ENCODE data around the gene TEKT5. TPM values are rescaled to one million over a fixed set of nuclear protein-coding genes. Genes with fewer than 3 reads are reported as not detected.
A peak's percentile ranks its signal among the peaks of the same experiment; 100 is the strongest.
"Not testable (repeated sequence)": the region's sequence is repeated elsewhere in the genome, so short reads cannot be mapped to it uniquely, and the experiment has no call there.

The TEKT5 gene
- total RNA-seq, 2 donors from 2014 or later, result 0.50 to 0.52 TPM

DNA sequence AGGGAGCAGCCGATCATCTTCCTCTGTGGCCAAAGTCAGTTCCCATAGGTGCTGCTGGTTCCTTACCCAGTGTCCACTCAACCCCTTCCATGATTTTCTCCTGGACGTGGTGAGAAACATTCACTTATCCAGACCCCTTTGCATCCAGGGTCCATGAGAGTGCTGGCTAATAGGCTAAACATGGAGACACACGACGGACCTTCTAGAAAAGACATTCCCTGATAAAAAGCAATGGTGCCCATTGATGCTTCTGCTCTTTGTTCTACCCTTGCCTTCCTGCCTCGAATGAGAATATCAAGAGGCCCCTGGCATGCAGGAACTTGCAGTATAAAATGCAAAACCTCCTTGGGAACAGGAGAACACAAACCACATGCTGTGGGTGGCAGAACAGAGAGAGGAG, 2.3 kb downstream of the TEKT5 start:
- DNase-seq, result no peak
- no peak for ATAC-seq
- intact Hi-C loops (cut with DNase I, micrococcal nuclease), result no loop called here

DNA sequence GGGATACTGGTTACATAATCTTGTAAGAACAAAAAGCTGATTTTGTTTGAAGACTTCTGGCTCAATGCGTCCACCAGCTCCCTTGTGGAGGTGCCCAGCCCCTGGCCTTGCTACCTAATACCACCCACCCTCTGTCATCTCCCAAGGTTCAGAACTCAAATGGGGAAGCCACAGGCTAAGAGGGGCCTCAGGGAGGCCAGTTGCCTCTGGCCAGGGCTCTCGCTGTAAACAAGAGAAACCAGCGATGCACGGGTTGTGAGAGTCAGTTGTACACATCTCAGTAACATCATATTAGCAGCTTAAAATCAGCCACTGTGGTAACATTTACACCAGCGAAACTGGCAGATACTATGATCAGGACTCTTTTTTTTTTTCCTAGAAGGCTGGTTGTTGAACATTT, 6.0 kb downstream of the TEKT5 start:
- intact Hi-C loops (cut with DNase I, micrococcal nuclease), result no loop called here
- ATAC-seq, result no peak

DNA sequence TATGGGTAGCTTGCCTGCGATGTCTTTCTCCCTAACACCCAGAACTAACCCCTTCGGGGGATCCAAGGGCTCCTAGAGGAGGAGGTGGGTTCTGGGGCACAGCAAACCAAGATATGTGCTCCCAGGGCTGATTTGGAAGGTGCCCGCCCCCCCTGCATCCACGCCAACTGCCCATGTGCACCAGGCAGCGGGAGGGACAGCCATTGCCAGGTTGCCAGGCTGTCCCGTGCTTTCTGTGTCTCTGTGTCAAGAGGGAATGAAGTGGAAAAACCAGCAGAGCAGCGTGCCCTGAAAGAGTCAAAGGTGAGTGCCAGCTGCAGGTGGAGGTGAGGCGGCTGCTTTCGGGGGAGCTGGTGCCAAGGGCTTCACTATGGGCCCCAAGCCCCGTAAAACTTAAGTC, 6.4 kb downstream of the TEKT5 start:
- DNase-seq, result peak; percentile 54 to 66

More for the DNA sequence above, 6.0 kb downstream of the TEKT5 start:
- no peak for DNase-seq

DNA sequence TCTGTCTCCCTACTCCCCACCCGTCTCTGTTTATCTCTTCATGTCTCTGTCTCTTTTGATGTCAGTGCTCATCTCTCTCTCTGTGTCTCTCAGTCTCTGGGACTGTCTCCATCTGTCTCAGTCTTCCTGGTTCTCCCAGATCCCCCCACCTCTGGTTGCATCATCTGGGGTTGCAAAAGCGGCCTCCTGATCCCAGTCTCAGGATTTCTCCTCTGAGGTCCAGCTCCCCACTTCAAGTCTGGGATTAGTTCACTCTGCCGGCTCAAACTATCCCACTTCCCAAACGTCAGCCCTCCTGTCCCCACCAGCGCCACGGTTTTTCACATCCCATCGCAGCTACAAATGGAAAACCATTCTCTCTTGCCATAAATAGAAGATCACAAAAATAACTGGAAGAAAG, 9.0 kb downstream of the TEKT5 start:
- DNase-seq, result no peak
- ATAC-seq, result no peak
- intact Hi-C loops (cut with DNase I, micrococcal nuclease), result no loop called here

More for the DNA sequence above, 6.4 kb downstream of the TEKT5 start:
- intact Hi-C loops (cut with DNase I, micrococcal nuclease), result no loop called here
- ATAC-seq, result peak; percentile 91

DNA sequence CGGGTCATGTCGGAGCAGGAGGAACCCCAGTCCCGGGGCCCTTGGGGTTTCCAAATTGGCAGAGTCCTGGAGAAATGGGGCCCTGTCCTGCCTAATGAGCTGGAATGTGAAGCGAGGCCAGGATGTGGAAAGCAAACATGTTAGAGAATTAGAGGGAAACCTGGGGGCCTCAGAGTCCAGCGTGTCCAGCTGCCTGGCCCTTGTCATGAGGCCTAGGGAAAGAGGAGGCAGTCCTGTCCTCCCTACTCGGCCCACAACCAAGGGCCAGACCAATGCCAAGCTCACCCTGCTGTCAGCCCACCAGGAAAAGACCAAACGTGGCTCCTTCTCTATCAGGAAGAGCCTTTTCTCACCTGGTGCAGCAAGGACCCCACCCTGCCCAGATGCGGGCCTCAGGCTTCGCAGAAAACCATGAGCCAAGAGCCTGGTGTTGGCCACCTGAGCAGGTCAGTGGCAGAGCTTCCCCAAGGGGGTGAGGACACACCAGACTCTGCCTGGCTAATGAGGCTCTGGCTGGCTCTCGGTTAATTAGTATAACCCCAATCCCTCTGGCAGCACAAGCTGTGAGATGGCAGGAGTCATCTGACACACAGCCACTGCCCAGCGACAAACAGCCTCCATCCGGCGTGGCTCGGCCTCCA, 10.1 kb downstream of the TEKT5 start:
- no peak for DNase-seq
- no peak for ATAC-seq
- intact Hi-C loops (cut with DNase I, micrococcal nuclease), result no loop called here

DNA sequence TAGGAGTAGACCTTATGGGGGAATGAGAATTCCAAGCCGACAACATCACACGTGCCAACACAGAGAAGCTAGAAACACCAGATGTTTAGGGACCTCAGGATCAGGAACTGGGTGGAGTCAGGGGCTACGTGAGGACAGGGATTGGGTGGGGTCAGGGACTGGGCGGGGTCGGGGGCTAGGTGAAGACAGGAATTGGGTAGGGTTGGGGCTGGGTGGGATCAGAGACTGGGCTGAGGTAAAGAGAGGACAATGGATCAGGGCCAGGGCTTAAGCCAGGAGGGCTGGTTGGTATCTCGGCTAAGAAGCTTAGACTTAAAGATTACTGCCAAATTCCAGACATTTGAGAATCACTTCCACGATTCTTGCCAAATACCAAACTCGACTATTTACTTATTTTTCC, 11.6 kb downstream of the TEKT5 start:
- intact Hi-C loops (cut with DNase I, micrococcal nuclease), result no loop called here
- DNase-seq (no peak), ATAC-seq (peak; percentile 31)

DNA sequence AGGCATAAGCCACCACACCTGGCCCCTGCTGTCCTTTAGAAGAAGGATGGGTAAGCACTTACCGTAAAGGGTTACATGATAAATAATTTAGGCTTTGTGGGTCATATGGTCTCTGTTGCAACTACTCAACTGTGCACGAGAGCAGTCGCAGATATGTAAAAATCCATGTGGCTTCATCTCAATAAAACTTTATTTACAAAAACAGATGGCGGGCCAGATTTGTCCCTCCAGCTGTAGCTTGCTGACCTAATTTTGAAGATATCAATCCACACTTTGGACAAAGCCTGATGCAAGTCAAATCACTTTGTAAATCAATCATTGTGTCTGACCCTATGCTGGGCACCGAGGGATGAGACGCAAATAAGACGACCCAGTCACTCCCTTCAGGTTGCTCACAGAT, 12.1 kb downstream of the TEKT5 start:
- intact Hi-C loops (cut with DNase I, micrococcal nuclease), result no loop called here
- DNase-seq (no peak), ATAC-seq (no peak)

DNA sequence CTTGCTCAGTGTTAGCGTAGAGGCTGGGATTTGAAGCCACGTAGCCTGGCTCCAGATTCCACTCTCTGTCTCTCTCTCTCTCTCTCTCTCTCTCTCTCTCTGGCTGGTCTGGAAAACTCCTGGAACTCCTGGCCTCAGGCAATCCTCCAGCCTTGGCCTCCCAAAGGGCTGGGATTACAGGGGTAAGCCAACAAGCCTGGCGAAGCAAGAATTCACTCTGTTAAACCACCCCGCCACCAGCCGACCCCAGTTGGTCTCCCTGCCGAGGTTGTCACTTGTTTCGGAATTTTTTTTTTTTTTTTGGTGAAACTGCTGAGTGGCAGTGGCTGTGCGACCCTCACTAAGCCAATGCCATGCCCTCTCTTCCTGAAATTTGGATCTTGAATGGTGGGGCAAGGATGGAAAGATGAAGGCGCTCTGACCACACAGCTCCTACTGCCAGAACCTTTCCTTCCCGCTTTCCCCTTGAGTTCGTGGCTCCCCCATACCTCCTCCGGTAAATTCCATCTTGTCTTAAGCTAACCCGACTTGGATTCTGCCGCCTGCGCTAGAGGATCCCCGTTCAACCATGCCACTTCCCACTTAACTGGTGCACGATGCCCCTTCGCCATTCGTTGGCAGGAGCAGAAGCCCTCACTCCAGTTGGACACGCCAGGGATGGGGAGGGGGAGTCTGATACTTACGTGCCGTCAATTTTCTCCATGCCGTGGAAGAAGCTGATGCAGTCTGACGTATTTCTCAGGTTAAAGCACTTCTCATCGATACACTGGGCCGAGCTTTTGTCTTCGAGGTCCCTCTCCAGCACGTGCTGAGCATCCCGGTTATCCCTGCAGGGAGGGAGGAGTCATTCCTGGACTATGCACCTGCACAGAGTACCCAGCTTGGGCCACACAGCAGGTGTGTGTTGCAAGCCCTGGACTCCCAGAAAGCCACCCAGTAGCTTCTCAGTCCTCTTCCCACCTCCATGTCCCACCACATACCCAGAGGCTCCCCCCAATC, 13.1 kb downstream of the TEKT5 start:
- DNase-seq, result no peak

DNA sequence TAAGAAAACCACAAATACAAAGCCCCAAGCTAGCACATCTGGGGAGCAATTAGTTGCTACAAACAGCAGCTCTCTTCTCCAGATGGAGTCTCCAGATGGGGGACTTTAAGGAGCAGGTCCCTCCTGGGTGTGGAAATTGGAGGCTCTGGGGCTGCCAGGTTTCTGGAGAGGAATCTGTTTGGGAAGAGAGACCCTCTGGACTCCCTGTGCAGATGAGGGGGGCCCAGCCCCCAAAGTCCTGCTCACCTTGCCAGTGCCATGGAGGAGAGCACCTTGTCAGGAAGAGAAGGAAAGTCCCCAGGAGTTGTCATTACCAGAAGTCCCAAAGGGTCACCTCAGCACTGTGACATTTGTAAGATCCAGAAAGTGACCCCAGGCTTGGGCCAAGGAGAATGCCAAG, 14.8 kb downstream of the TEKT5 start:
- ATAC-seq, result no peak
- no peak for DNase-seq
- intact Hi-C loops (cut with DNase I, micrococcal nuclease), result no loop called here

More for the DNA sequence above, 13.1 kb downstream of the TEKT5 start:
- ATAC-seq, result no peak
- intact Hi-C loops (cut with DNase I, micrococcal nuclease), result no loop called here

DNA sequence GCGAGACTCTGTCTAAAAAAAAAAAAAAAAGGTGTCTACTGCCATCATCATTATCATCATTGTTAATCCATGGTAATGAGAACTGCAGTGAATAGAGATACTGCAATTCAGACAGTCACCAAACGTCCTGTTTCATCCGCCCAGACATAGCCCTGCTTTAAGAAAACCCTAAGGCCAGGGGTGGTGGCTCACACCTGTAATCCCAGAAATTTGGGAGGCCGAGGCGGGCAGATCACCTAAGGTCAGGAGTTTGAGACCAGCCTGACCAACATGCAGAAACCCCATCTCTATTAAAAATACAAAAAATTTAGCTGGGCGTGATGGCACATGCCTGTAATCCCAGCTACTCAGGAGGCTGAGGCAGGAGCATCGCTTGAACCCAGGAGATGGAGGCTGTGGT, 15.3 kb downstream of the TEKT5 start:
- intact Hi-C loops (cut with DNase I, micrococcal nuclease); ATAC-seq; DNase-seq: not testable (repeated sequence)

DNA sequence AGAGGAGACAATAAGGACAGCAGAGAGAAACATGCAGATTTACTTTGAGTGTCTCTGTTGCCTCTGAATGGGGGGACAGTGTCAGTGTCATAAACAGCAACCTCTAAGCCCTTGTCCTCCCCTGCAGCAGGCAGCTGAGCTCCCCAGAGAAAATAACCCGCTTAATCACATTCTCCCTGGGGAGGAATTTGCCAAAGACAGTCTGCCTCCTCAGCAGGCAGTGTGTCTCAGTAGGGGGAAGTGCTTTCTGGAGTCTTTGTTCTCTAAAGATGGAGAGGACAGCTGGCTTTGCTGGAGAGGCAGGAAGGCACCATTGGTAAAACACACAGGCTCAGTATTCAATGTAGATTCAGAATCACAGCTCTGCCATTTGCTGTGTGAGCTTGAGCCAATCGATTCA, 16.1 kb downstream of the TEKT5 start:
- ATAC-seq (no peak), DNase-seq (no peak)
- intact Hi-C loops (cut with DNase I, micrococcal nuclease), result no loop called here

DNA sequence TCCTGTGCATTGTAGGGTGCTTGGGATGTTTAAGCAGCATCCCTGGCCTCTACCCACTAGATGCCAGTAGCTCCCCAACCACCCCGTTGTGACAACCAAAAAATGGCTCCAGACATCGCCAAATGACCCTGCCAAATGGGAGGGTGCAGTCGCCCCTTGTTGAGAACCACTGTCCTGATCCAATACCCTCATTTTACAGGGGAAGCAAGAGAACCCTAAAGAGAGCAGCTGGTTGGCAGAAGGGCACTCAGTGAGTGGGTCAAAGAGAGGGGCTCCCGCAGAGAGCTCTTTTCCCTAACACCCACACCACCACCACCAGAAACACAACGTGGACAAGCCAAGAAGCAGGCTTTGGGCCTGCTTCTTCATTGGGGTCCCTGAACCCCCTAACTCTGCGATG, 18.4 kb downstream of the TEKT5 start:
- intact Hi-C loops (cut with DNase I, micrococcal nuclease), result no loop called here
- ATAC-seq, result no peak

DNA sequence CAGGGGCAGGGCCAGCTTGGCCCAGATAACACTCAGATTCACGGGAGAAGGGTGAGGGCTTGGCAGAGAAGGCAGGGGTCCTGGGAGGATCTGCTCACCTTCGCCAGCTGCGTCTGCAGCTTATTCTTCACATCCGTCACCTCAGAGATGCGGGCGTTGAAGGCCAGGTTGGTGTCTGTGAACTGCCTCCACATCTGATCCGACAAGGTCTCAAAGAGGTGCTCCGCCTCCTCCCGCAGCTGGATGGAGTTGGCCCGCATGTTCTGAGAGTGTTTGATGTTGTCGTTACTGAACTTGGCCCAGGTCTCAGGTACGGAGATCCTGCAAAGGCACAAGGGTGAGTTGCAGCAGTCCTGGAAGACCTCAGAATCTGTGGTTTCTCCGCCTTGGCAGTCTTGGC, 18.9 kb downstream of the TEKT5 start:
- intact Hi-C loops (cut with DNase I, micrococcal nuclease), result no loop called here
- ATAC-seq, result no peak
- no peak for DNase-seq

More for the DNA sequence above, 18.4 kb downstream of the TEKT5 start:
- DNase-seq, result no peak

DNA sequence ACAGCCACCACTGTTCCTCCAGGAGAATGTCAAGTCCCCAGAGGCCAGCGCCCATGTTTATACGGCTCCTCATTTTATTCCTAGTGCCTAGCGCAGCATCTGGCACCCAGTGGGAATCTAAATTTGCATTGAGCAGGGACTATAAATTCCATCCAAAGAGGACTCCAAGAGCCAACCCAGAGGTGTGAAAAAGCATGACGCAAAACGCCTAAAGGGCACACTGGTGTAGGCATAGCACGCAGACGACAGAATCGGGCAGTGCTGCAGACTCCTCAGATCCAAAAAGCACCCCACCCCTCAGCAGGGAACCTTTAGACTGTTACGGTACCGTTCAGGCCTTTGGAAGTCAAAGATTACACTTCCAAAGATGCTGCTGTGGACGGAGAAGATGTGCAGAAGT, 19.5 kb downstream of the TEKT5 start:
- intact Hi-C loops (cut with DNase I, micrococcal nuclease), result no loop called here
- ATAC-seq, result no peak
- DNase-seq, result no peak

DNA sequence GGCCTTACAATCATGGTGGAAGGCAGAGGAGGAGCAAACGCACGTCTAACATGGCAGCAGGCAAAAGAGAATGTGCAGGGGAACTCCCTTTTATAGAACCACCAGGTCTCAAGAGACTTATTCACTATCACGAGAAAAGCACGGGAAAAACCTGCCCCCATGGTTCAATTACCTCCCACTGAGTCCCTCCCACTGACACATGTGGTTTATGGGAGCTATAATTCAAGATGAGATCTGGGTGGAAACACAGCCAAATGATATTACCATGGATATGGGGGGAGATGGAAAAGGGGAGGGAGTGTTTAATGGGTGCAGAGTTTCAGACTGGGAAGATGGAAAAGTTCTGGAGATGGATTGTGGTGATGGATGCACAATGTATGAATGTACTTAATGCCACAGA, 23.0 kb downstream of the TEKT5 start:
- DNase-seq (no peak), ATAC-seq (no peak)
- intact Hi-C loops (cut with DNase I, micrococcal nuclease), result no loop called here

DNA sequence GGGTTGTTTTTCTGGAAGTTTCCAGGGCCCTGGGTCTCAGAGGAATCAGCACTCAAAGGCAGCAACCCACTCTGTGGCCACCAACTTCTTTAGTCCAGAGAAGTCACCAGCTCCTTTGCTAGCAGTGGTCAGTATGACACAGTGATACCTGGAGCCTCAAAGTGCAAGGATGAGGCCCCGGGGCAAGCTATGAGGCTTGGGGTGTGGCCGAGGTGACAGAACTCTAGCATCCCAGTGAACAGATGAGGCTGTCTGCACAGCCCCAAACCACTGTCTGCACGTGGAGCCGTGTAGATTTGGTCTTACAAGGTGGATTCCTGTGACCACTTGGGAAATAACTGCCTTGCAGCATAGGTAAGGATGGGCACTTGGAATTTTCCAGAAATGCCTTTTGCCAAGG, 24.9 kb downstream of the TEKT5 start:
- intact Hi-C loops (cut with DNase I, micrococcal nuclease), result no loop called here
- DNase-seq (no peak), ATAC-seq (no peak)

DNA sequence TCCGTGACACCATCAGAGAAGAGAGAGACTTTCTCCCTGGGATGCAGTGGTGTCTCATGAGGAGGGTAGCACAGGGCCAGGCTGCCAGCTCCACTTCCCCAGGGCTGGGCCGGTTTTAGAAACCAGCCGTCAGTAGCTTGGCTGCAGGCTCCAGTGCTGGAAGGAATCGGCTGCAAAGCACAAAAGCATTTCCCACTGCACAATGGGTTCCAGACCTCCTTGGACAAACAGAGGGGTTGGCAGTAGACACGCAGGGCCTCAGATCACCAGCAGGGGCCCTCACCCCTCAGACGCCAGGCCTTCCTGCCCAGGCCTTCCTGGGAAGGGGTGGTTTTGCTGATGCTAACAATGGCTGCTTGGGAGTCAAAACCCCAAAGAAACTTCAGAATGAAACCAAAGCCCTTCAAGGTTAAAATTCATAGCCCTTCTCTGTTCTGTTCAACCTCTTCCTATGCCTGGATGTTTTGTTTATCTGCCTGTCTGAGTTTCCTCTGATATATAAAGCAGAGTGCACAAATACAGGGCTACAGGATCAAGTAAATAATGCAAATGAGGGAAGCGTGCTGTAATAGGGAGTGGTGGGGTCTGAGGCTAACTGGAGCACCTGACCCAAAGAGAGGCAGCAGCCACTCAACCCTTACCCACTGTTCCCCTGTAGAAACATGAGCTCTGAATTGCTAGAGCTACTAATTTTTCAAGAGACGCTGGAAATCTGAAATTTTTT, 26.2 kb downstream of the TEKT5 start:
- intact Hi-C loops (cut with DNase I, micrococcal nuclease), result no loop called here

DNA sequence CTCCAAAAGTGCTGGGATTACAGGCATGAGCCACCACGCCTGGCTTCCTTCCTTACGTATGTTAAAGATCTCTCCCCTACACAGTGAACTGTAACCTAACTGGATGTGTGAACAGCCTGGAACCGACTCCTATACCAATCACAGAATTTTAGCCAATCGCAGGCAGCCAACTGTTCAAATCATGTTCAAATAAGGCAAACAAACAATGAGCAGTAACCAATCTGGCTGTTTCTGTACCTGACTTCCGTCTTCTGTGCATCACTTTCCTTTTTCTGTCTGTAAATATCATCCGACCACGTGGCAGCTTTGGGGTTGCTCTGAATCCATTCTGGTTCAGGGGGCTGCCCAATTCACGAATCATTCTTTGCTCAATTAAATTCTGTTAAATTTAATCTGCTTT, 27.5 kb downstream of the TEKT5 start:
- intact Hi-C loops (cut with DNase I, micrococcal nuclease), result no loop called here
- ATAC-seq, result peak; percentile 52
- no peak for DNase-seq

More for the DNA sequence above, 26.2 kb downstream of the TEKT5 start:
- ATAC-seq, result peak; percentile 59
- DNase-seq, result peak in 1 of 2 donors; percentile 20

DNA sequence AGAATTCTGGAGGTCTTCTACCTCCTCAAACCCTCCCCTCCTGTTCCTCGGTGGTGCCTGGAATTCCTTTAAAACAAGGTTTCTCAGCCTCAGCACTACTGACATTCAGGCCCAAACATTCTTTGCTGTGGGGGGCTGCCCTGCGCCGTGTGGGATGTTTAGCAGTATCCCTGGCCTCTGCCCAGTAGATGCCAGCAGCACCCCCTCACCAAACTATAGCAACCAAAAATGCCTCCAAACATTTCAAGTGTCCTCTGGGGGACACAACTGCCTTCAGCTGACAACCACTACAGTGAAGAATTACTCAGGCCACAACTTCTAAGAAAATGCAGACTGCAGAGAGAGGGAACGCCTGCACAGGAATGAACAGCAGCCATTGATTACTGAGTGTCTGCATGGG, 28.4 kb downstream of the TEKT5 start:
- DNase-seq (no peak), ATAC-seq (no peak)
- intact Hi-C loops (cut with DNase I, micrococcal nuclease), result no loop called here

DNA sequence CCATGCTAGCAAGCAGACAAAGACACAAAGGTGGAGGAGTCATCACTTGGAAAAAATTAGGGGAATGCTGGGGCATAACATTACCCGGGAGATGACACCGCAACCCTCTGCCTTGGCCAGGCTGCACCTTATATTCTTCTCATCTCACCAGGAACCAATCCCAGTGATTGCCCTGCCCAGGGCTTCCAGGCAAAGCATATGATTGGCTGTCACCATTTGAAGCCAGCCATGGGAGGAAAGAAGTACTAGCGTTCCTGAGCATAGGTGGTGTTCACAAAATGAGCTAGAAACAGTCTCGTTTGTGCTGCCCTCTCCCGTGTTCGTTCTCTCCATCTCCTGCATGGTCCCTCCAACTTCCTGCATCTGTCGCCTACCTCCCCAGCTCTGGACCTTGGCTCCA, 29.6 kb downstream of the TEKT5 start:
- no peak for DNase-seq
- no peak for ATAC-seq
- intact Hi-C loops (cut with DNase I, micrococcal nuclease), result no loop called here
